H9 (cell line): ENCODE results near the gene LYPD6. TPM values are rescaled to one million over a fixed set of nuclear protein-coding genes. Genes with fewer than 3 reads are reported as not detected.
"Not testable (repeated sequence)": the region's sequence is repeated elsewhere in the genome, so short reads cannot be mapped to it uniquely, and the experiment has no call there.

ENCODE experiments used
- DNase-seq: peaks from one replicate; pipeline ENCODE4 v3.0.0-alpha.2; 2017
- H2AFZ ChIP-seq: one replicate; pipeline ENCODE4 v1.6.1; 2013; ENCODE audit warnings: mild to moderate bottlenecking, low read length, control low read depth, moderate library complexity
- H2AK5ac ChIP-seq: 2 replicates; pipeline ENCODE4 v1.6.1; 2013; ENCODE audit warnings: low read length, control low read depth, mixed read lengths; ENCODE audit not compliant: insufficient read length
- H2BK120ac ChIP-seq: one replicate; pipeline ENCODE4 v1.6.1; 2013; ENCODE audit warnings: low read depth, mild to moderate bottlenecking, low read length, control low read depth, inconsistent platforms; ENCODE audit not compliant: poor library complexity, severe bottlenecking
- H2BK12ac ChIP-seq: 2 replicates; pipeline ENCODE4 v1.6.1; 2013; ENCODE audit warnings: low read length, control low read depth, mixed read lengths, low read depth; ENCODE audit not compliant: insufficient read length
- H2BK15ac ChIP-seq: 2 replicates; pipeline ENCODE4 v1.6.1; 2013; ENCODE audit warnings: low read depth, low read length, control low read depth
- H2BK20ac ChIP-seq: one replicate; pipeline ENCODE4 v1.6.1; 2013; ENCODE audit warnings: low read depth, mild to moderate bottlenecking, low read length, control low read depth, inconsistent platforms; ENCODE audit not compliant: poor library complexity, severe bottlenecking
- H2BK5ac ChIP-seq: 2 replicates; pipeline ENCODE4 v1.6.1; 2013; ENCODE audit warnings: low read length, control low read depth, mixed read lengths; ENCODE audit not compliant: insufficient read length
- H3K14ac ChIP-seq: 2 replicates; pipeline ENCODE4 v1.6.1; 2013; ENCODE audit warnings: low read length, control low read depth; ENCODE audit not compliant: insufficient read depth
- H3K18ac ChIP-seq: 2 replicates; pipeline ENCODE4 v1.6.1; 2013; ENCODE audit warnings: low read depth, mild to moderate bottlenecking, mixed read lengths, low read length, control low read depth; ENCODE audit not compliant: insufficient read length
- H3K23ac ChIP-seq: 2 replicates; pipeline ENCODE4 v1.6.1; 2013; ENCODE audit warnings: low read length, control low read depth, mixed read lengths, low read depth; ENCODE audit not compliant: insufficient read length
- H3K23me2 ChIP-seq: 2 replicates; pipeline ENCODE4 v1.6.1; 2013; ENCODE audit warnings: low read depth, mild to moderate bottlenecking, mixed read lengths, low read length, control low read depth; ENCODE audit not compliant: insufficient read length, poor library complexity, severe bottlenecking
- H3K27ac ChIP-seq: 2 replicates; pipeline ENCODE4 v1.5.1; 2013; ENCODE audit warnings: low read length, control low read depth, mixed read lengths, low read depth; ENCODE audit not compliant: insufficient read length
- H3K27me3 ChIP-seq: 2 replicates; pipeline ENCODE4 v1.6.1; 2013; ENCODE audit warnings: low read length, control low read depth, inconsistent platforms; ENCODE audit not compliant: insufficient read depth
- H3K4ac ChIP-seq: 2 replicates; pipeline ENCODE4 v1.6.1; 2013; ENCODE audit warnings: low read depth, mild to moderate bottlenecking, control low read depth, inconsistent platforms, low read length, moderate library complexity
- H3K4me1 ChIP-seq: 2 replicates; pipeline ENCODE4 v1.6.1; 2013; ENCODE audit warnings: low read length, control low read depth, inconsistent platforms; ENCODE audit not compliant: insufficient read depth
- H3K4me2 ChIP-seq: 2 replicates; pipeline ENCODE4 v1.6.1; 2013; ENCODE audit warnings: low read length, control low read depth, mixed read lengths; ENCODE audit not compliant: insufficient read length, insufficient read depth
- H3K56ac ChIP-seq: 2 replicates; pipeline ENCODE4 v1.6.1; 2013; ENCODE audit warnings: low read depth, mild to moderate bottlenecking, mixed read lengths, low read length, control low read depth; ENCODE audit not compliant: insufficient read length
- H3K79me1 ChIP-seq: 2 replicates; pipeline ENCODE4 v1.6.1; 2013; ENCODE audit warnings: low read depth, mild to moderate bottlenecking, moderate library complexity, low read length, control low read depth, inconsistent platforms; ENCODE audit not compliant: insufficient read depth, poor library complexity, severe bottlenecking
- H3K79me2 ChIP-seq: 2 replicates; pipeline ENCODE4 v1.6.1; 2013; ENCODE audit warnings: low read length, control low read depth, inconsistent platforms; ENCODE audit not compliant: insufficient read depth
- H3K9ac ChIP-seq: 2 replicates; pipeline ENCODE4 v1.6.1; 2013; ENCODE audit warnings: low read length, control low read depth, mixed read lengths; ENCODE audit not compliant: insufficient read length; ENCODE audit errors: extremely low read depth
- H3K9me3 ChIP-seq: one replicate; pipeline ENCODE4 v1.6.1; 2013; ENCODE audit warnings: low read depth, low read length, inconsistent platforms; ENCODE audit not compliant: control insufficient read depth
- H3T11ph ChIP-seq: one replicate; pipeline ENCODE4 v1.6.1; 2013; ENCODE audit warnings: mild to moderate bottlenecking, low read length, control low read depth, inconsistent platforms
- H4K20me1 ChIP-seq: one replicate; pipeline ENCODE4 v1.6.1; 2013; ENCODE audit not compliant: control insufficient read depth, insufficient read length, insufficient read depth
- H4K5ac ChIP-seq: 2 replicates; pipeline ENCODE4 v1.6.1; 2013; ENCODE audit warnings: low read depth, mild to moderate bottlenecking, mixed read lengths, low read length, control low read depth; ENCODE audit not compliant: insufficient read length
- H4K8ac ChIP-seq: replicated peaks from 2 replicates; pipeline ENCODE4 v1.6.1; 2013; ENCODE audit warnings: low read length, control low read depth, mixed read lengths, low read depth; ENCODE audit not compliant: insufficient read length
- H4K91ac ChIP-seq: 2 replicates; pipeline ENCODE4 v1.6.1; 2013; ENCODE audit warnings: low read depth, mild to moderate bottlenecking, moderate library complexity, mixed read lengths, low read length, control low read depth; ENCODE audit not compliant: insufficient read length
- H3K27ac Mint-ChIP-seq, 3 experiments: 2 replicates in 2 of 3; 3 replicates in 1 of 3; pipeline ENCODE4 v1.8.0; 2020 to 2021; ENCODE audit warnings: mixed read lengths in 3 of 3, mild to moderate bottlenecking in 1 of 3, moderate library complexity in 1 of 3
- H3K27me3 Mint-ChIP-seq: 2 replicates; pipeline ENCODE4 v1.8.0; 2021; ENCODE audit warnings: low read depth, mild to moderate bottlenecking, moderate library complexity, mixed read lengths
- H3K36me3 Mint-ChIP-seq, 3 experiments: 2 replicates in 2 of 3; 3 replicates in 1 of 3; pipeline ENCODE4 v1.8.0; 2020 to 2021; ENCODE audit warnings: low read depth in 3 of 3, mixed read lengths in 3 of 3; ENCODE audit not compliant: insufficient read depth in 1 of 3
- H3K4me1 Mint-ChIP-seq, 2 experiments: 2 replicates each; pipeline ENCODE4 v1.8.0; 2020; ENCODE audit warnings: mixed read lengths in 2 of 2
- H3K4me3 Mint-ChIP-seq, 2 experiments: 2 replicates in 1 of 2; 3 replicates in 1 of 2; pipeline ENCODE4 v1.8.0; 2020 to 2021; ENCODE audit warnings: mild to moderate bottlenecking in 2 of 2, mixed read lengths in 2 of 2, moderate library complexity in 1 of 2
- H3K9me3 Mint-ChIP-seq, 2 experiments: 2 replicates in 1 of 2; 3 replicates in 1 of 2; pipeline ENCODE4 v1.8.0; 2020; ENCODE audit warnings: mild to moderate bottlenecking in 2 of 2, mixed read lengths in 2 of 2, moderate library complexity in 1 of 2
- CTCF ChIP-seq: fragments of 200-600 bp; sonication (generic); conservative IDR thresholded peaks from 3 replicates; pipeline ENCODE4 v1.8.0; 2021; ENCODE audit warnings: antibody characterized with exemption, mild to moderate bottlenecking
- WGBS: extraction: QIAGEN DNeasy Blood & Tissue Kit; methylation state at CpG from one replicate; pipeline ENCODE4 v1.1.7; 2013; ENCODE audit warnings: missing lambda C conversion rate, low lambda C conversion rate, mixed read lengths; ENCODE audit not compliant: insufficient read length; ENCODE audit errors: extremely low coverage; 5-methylcytosine and 5-hydroxymethylcytosine counted together
- total RNA-seq: library from RNA; stranded (reverse); gene quantifications from 2 replicates; pipeline ENCODE4 v1.2.1, GENCODE V29; 2021

The LYPD6 gene
- total RNA-seq, 1 experiment from 2014 or later = 3.0 TPM

- H3K14ac ChIP-seq = no peak overlapping the region
- H4K20me1 ChIP-seq = no peaks in the 10 kb centered on the region
- no peak overlapping the region for H3K23ac ChIP-seq
- no peak for DNase-seq
- no peak overlapping the region for H2AK5ac ChIP-seq
- H3K4ac ChIP-seq = no peak overlapping the region
- H3K9ac ChIP-seq = no peak overlapping the region
- TF ChIP-seq CTCF = no peak
- no peak overlapping the region for H2BK5ac ChIP-seq
- H4K5ac ChIP-seq = no peak overlapping the region
- no peaks in the 10 kb centered on the region for H3K9me3 ChIP-seq
- H3K79me1 ChIP-seq = no peaks in the 10 kb centered on the region
- no peak overlapping the region for H3K27ac ChIP-seq
- H2BK12ac ChIP-seq = no peak overlapping the region
- H2BK120ac ChIP-seq = no peak overlapping the region
- H2AFZ ChIP-seq = no peak overlapping the region
- H3K4me1 ChIP-seq = no peaks in the 10 kb centered on the region
- H3K56ac ChIP-seq = no peak overlapping the region
- no peaks in the 10 kb centered on the region for H3K23me2 ChIP-seq
- no peak overlapping the region for H2BK20ac ChIP-seq
- H3T11ph ChIP-seq = no peak overlapping the region
- Mint-ChIP-seq H3K27ac (no peak overlapping the region), H3K4me3 (no peak overlapping the region), H3K27me3 (no peaks in the 10 kb centered on the region; the same call in 1 of the 2 replicates), H3K4me1 (peaks cover 21 to 25% of the 10 kb centered on the region in 2 experiments), H3K36me3 (no peaks in the 10 kb centered on the region; a peak in 1 of 7 replicates), H3K9me3 (peaks cover 0 to 3% of the 10 kb centered on the region in 2 experiments; a peak in 1 of 5 replicates)
- H4K91ac ChIP-seq = no peak overlapping the region
- no peak overlapping the region for H3K4me2 ChIP-seq
- no CpG with 5 or more reads among the region's 3 CpGs for WGBS
- no peak overlapping the region for H3K18ac ChIP-seq
- no peaks in the 10 kb centered on the region for H3K79me2 ChIP-seq
- no peaks in the 10 kb centered on the region for H3K27me3 ChIP-seq
- H2BK15ac ChIP-seq = no peak overlapping the region
- no peak overlapping the region for H4K8ac ChIP-seq
Observed at GRCh38 chr2:149315461-149315860, 14.9 kb upstream of the LYPD6 start.

GRCh38 chr2:149318566-149318965, 11.8 kb upstream of the LYPD6 start:
- H3K27me3 Mint-ChIP-seq, H3K9me3 ChIP-seq, H3K4me2 ChIP-seq, H2BK20ac ChIP-seq, H3K27me3 ChIP-seq, H3K79me2 ChIP-seq, H3K56ac ChIP-seq, H2BK15ac ChIP-seq, H2BK120ac ChIP-seq, H3K23me2 ChIP-seq, H3K27ac ChIP-seq, H3T11ph ChIP-seq, H3K4me3 Mint-ChIP-seq, H4K5ac ChIP-seq, H3K4ac ChIP-seq, H4K20me1 ChIP-seq, H4K8ac ChIP-seq, H3K79me1 ChIP-seq, H2BK12ac ChIP-seq, H3K23ac ChIP-seq, H3K9ac ChIP-seq, H2AFZ ChIP-seq, H4K91ac ChIP-seq, H3K18ac ChIP-seq, H3K27ac Mint-ChIP-seq, H2BK5ac ChIP-seq, H3K4me1 ChIP-seq, H3K36me3 Mint-ChIP-seq, H3K14ac ChIP-seq, H2AK5ac ChIP-seq, H3K9me3 Mint-ChIP-seq, DNase-seq: not testable (repeated sequence)
- peaks cover 18 to 23% of the 10 kb centered on the region in 2 experiments for H3K4me1 Mint-ChIP-seq
- WGBS = no CpG with 5 or more reads among the region's 3 CpGs
